H1 (cell line): Measurements from ENCODE around the gene NBAS. TPM values are rescaled to one million over a fixed set of nuclear protein-coding genes. Genes with fewer than 3 reads are reported as not detected.
"Not testable (repeated sequence)": the region's sequence is repeated elsewhere in the genome, so short reads cannot be mapped to it uniquely, and the experiment has no call there.

Experiments
- CTCF ChIA-PET: fragments of 300-600 bp; sonication (Branson Sonifier 250); formaldehyde crosslinking; loops from one replicate; lab custom pipeline; 2021; ENCODE audit not compliant: partially characterized antibody; lab: Charles Lee
- POLR2A ChIA-PET: fragments of 300-600 bp; sonication (Branson Sonifier 250); formaldehyde crosslinking; loops from one replicate; lab custom pipeline; 2021; ENCODE audit warnings: inconsistent platforms; ENCODE audit not compliant: partially characterized antibody; lab: Charles Lee
- DNase-seq, 2 experiments: peaks; one replicate each; pipeline versions ENCODE4 v3.0.0 to v3.0.0-alpha.2; 2010 to 2022; ENCODE audit warnings: low spot score in 2 of 2, low read depth in 1 of 2, mixed read lengths in 1 of 2
- FAIRE-seq: peaks from 2 replicates; lab custom pipeline; 2011; peaks lifted over from hg19 to GRCh38; lab: Jason Lieb, UNC
- H2AFZ ChIP-seq: 2 replicates; pipeline ENCODE4 v1.8.1; 2012; ENCODE audit warnings: low read length, inconsistent platforms
- H2AK5ac ChIP-seq: 2 replicates; pipeline ENCODE4 v1.6.1; 2013; ENCODE audit warnings: low read depth, low read length
- H2BK120ac ChIP-seq: replicated peaks from 2 replicates; pipeline ENCODE3; 2013; ENCODE audit warnings: low read depth, low read length, inconsistent platforms
- H2BK12ac ChIP-seq: 2 replicates; pipeline ENCODE4 v1.6.1; 2013; ENCODE audit warnings: low read depth, low read length
- H2BK15ac ChIP-seq: 2 replicates; pipeline ENCODE4 v1.6.1; 2013; ENCODE audit warnings: low read length
- H2BK20ac ChIP-seq: 2 replicates; pipeline ENCODE4 v1.6.1; 2013; ENCODE audit warnings: low read length
- H2BK5ac ChIP-seq: 2 replicates; pipeline ENCODE4 v1.6.1; 2013; ENCODE audit warnings: low read depth, low read length
- H3K14ac ChIP-seq: 2 replicates; pipeline ENCODE4 v1.6.1; 2013; ENCODE audit warnings: inconsistent platforms; ENCODE audit not compliant: insufficient read length
- H3K18ac ChIP-seq: 2 replicates; pipeline ENCODE4 v1.6.1; 2013; ENCODE audit warnings: low read length; ENCODE audit errors: extremely low read depth
- H3K23ac ChIP-seq: 2 replicates; pipeline ENCODE4 v1.6.1; 2013; ENCODE audit warnings: inconsistent platforms; ENCODE audit not compliant: insufficient read length
- H3K23me2 ChIP-seq: 2 replicates; pipeline ENCODE4 v1.6.1; 2013; ENCODE audit warnings: low read depth, low read length
- H3K27ac ChIP-seq: 2 replicates; pipeline ENCODE4 v1.6.1; 2011; ENCODE audit warnings: low read depth, low read length, inconsistent platforms
- H3K27me3 ChIP-seq, 4 experiments: replicated peaks in 1 of 4; 1 replicate in 1 of 4; 2 replicates in 3 of 4; pipeline versions ENCODE4 v1.6.1 to v1.8.1; 2011 to 2013; ENCODE audit warnings: low read length in 3 of 4, mild to moderate bottlenecking in 3 of 4, inconsistent platforms in 2 of 4, mixed read lengths in 2 of 4, moderate library complexity in 1 of 4; ENCODE audit not compliant: control insufficient read depth in 3 of 4, insufficient read depth in 3 of 4; ENCODE audit errors: extremely low read depth in 1 of 4
- H3K36me3 ChIP-seq, 4 experiments: 2 replicates each; pipeline versions ENCODE4 v1.6.1 to v1.8.1; 2011 to 2013; ENCODE audit warnings: mild to moderate bottlenecking in 4 of 4, low read length in 3 of 4, moderate library complexity in 2 of 4, control low read depth in 1 of 4, inconsistent platforms in 1 of 4; ENCODE audit not compliant: insufficient read depth in 4 of 4, control insufficient read depth in 2 of 4
- H3K4ac ChIP-seq: replicated peaks from 2 replicates; pipeline ENCODE3; 2013; ENCODE audit warnings: low read length, low read depth, mixed read lengths, inconsistent platforms; ENCODE audit not compliant: insufficient read length
- H3K4me1 ChIP-seq, 4 experiments: replicated peaks in 1 of 4; 1 replicate in 1 of 4; 2 replicates in 3 of 4; pipeline versions ENCODE4 v1.6.1 to v1.8.1; 2011 to 2013; ENCODE audit warnings: low read length in 3 of 4, inconsistent platforms in 2 of 4, mixed read lengths in 1 of 4; ENCODE audit not compliant: insufficient read depth in 4 of 4, control insufficient read depth in 3 of 4
- H3K4me2 ChIP-seq, 2 experiments: 2 replicates each; pipeline versions ENCODE4 v1.6.1 to v1.8.1; 2011 to 2013; ENCODE audit warnings: low read depth in 2 of 2, low read length in 2 of 2, control low read depth in 1 of 2, inconsistent platforms in 1 of 2, mild to moderate bottlenecking in 1 of 2; ENCODE audit not compliant: insufficient read depth in 1 of 2
- H3K4me3 ChIP-seq, 4 experiments: fragments of 200-600, 300-600 bp in 1 of 4; sonication (generic), shearing (Covaris generic), sonication (Bioruptor Twin) in 1 of 4; 2 replicates each; pipeline versions ENCODE4 v1.5.1 to v1.8.1; 2011 to 2016; ENCODE audit warnings: low read length in 4 of 4, low read depth in 3 of 4, control low read depth in 2 of 4, inconsistent platforms in 2 of 4, mild to moderate bottlenecking in 2 of 4, mixed read lengths in 1 of 4, moderate library complexity in 1 of 4; ENCODE audit not compliant: insufficient read depth in 2 of 4; ENCODE audit errors: extremely low read depth in 1 of 4
- H3K56ac ChIP-seq: replicated peaks from 2 replicates; pipeline ENCODE3; 2013; ENCODE audit warnings: low read depth, mild to moderate bottlenecking, mixed read lengths, low read length, inconsistent platforms; ENCODE audit not compliant: insufficient read length
- H3K79me1 ChIP-seq: 2 replicates; pipeline ENCODE4 v1.6.1; 2013; ENCODE audit warnings: low read depth, low read length, control low read depth
- H3K79me2 ChIP-seq, 2 experiments: 2 replicates each; pipeline versions ENCODE4 v1.6.1 to v1.8.1; 2012 to 2013; ENCODE audit warnings: low read length in 2 of 2, mild to moderate bottlenecking in 2 of 2, inconsistent platforms in 1 of 2; ENCODE audit not compliant: insufficient read depth in 2 of 2, control insufficient read depth in 1 of 2
- H3K9ac ChIP-seq, 4 experiments: replicated peaks in 1 of 4; 1 replicate in 1 of 4; 2 replicates in 3 of 4; pipeline versions ENCODE4 v1.6.1 to v1.8.1; 2011 to 2013; ENCODE audit warnings: low read depth in 3 of 4, low read length in 3 of 4, control low read depth in 2 of 4, mild to moderate bottlenecking in 2 of 4, moderate library complexity in 2 of 4, inconsistent platforms in 1 of 4; ENCODE audit errors: extremely low read depth in 1 of 4
- H3K9me3 ChIP-seq, 2 experiments: 2 replicates each; pipeline versions ENCODE4 v1.6.1 to v1.8.1; 2012 to 2013; ENCODE audit warnings: mild to moderate bottlenecking in 2 of 2, moderate library complexity in 2 of 2, control low read depth in 1 of 2, inconsistent platforms in 1 of 2, low read depth in 1 of 2, low read length in 1 of 2, mixed read lengths in 1 of 2; ENCODE audit not compliant: insufficient read depth in 2 of 2
- H4K20me1 ChIP-seq, 2 experiments: replicated peaks in 1 of 2; 2 replicates each; pipeline versions ENCODE3 to v1.8.1; 2011 to 2013; ENCODE audit warnings: inconsistent platforms in 2 of 2, low read length in 2 of 2, mild to moderate bottlenecking in 1 of 2; ENCODE audit not compliant: insufficient read depth in 2 of 2, control insufficient read depth in 1 of 2
- H4K5ac ChIP-seq: 2 replicates; pipeline ENCODE4 v1.6.1; 2013; ENCODE audit warnings: low read length, low read depth, mixed read lengths, inconsistent platforms; ENCODE audit not compliant: insufficient read length
- H4K8ac ChIP-seq: 2 replicates; pipeline ENCODE4 v1.8.0; 2013; ENCODE audit warnings: mild to moderate bottlenecking, moderate library complexity, low read length, inconsistent platforms; ENCODE audit not compliant: insufficient read depth; ENCODE audit errors: extremely low read depth
- H4K91ac ChIP-seq: replicated peaks from 2 replicates; pipeline ENCODE3; 2013; ENCODE audit warnings: low read length, mixed read lengths, inconsistent platforms; ENCODE audit not compliant: insufficient read length
- WGBS, 2 experiments: shearing (Covaris generic) in 1 of 2; methylation state at CpG; one replicate each; pipeline versions ENCODE4 v1.1.6 to v1.1.7; 2013 to 2015; ENCODE audit warnings: low lambda C conversion rate in 2 of 2, mixed read lengths in 2 of 2, inconsistent platforms in 1 of 2, low coverage in 1 of 2, missing lambda C conversion rate in 1 of 2; ENCODE audit not compliant: insufficient replicate concordance in 2 of 2, insufficient coverage in 1 of 2, insufficient read length in 1 of 2; ENCODE audit errors: extremely low coverage in 1 of 2, missing lambda C conversion rate in 1 of 2; 5-methylcytosine and 5-hydroxymethylcytosine counted together
- polyA plus RNA-seq, 7 experiments: library from polyadenylated mRNA; depleted of rRNA in 3 of 7; stranded (reverse) in 5 of 7; unstranded in 2 of 7; fragments of >200 nt in 5 of 7; fragments of 200-250 nt in 2 of 7; gene quantifications; 1 replicate in 5 of 7; 2 replicates in 1 of 7; 4 replicates in 1 of 7; pipeline versions ENCODE4 v1.2.1 to v1.2.3, GENCODE V29; 2011 to 2013; ENCODE audit warnings: missing spikeins in 2 of 7, mixed read lengths in 2 of 7
- total RNA-seq: library from RNA; stranded (reverse); fragmentation: NEBNext Ultra II Directional; extraction: Animal tissue kit (Norgen Biotek cat#: 25700); gene quantifications from 2 replicates; pipeline ENCODE4 v1.2.1, GENCODE V29; 2021

The NBAS gene
- total and polyA plus RNA-seq, 2 of the 8 experiments (the other 6 are each of a cell fraction or from before 2014, with no cell fraction given), result 19.6 to 34.8 TPM

DNA sequence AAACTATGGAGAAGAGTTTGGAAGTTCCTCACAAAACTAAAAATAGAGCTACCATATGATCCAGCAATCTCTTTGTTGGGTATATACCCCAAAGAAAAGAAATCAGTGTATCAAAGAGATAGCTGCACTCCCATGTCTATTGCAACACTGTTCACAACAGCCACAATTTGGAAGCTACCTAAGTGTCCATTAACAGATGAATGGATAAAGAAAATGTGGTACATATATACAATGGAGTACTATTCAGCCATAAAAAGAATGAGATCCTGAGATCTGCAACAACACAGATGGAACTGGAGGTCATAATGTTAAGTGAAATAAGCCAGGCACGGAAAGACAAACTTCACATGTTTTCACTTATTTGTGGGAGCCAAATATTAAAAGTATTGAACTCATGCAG, 350.6 kb downstream of the NBAS start:
- H4K91ac ChIP-seq, DNase-seq, H4K20me1 ChIP-seq, H3K9ac ChIP-seq, H2AK5ac ChIP-seq, H2BK120ac ChIP-seq, H4K8ac ChIP-seq, FAIRE-seq, H3K79me1 ChIP-seq, H2BK5ac ChIP-seq, H3K56ac ChIP-seq, H3K79me2 ChIP-seq, H3K27ac ChIP-seq, H3K9me3 ChIP-seq, H2BK15ac ChIP-seq, H2AFZ ChIP-seq, H2BK20ac ChIP-seq, H3K4ac ChIP-seq, H3K27me3 ChIP-seq, H3K18ac ChIP-seq, H3K14ac ChIP-seq, H4K5ac ChIP-seq, H3K4me1 ChIP-seq, H3K36me3 ChIP-seq, H2BK12ac ChIP-seq, POLR2A ChIA-PET, H3K23ac ChIP-seq, H3K4me3 ChIP-seq, H3K23me2 ChIP-seq, H3K4me2 ChIP-seq: not testable (repeated sequence)
- WGBS, 2 experiments, result 100% methylated on average over 1 of the region's 1 CpG; no CpG with 5 or more reads in 1 of the 2 experiments
- CTCF ChIA-PET, result interaction anchor here (0.6 kb wide), 1 partner anchor 105 kb away, joined by 3 read pairs; no protein-coding TSS in a partner anchor
